ENCODE measurements around the gene CMTM6.

The CMTM6 gene

DNA sequence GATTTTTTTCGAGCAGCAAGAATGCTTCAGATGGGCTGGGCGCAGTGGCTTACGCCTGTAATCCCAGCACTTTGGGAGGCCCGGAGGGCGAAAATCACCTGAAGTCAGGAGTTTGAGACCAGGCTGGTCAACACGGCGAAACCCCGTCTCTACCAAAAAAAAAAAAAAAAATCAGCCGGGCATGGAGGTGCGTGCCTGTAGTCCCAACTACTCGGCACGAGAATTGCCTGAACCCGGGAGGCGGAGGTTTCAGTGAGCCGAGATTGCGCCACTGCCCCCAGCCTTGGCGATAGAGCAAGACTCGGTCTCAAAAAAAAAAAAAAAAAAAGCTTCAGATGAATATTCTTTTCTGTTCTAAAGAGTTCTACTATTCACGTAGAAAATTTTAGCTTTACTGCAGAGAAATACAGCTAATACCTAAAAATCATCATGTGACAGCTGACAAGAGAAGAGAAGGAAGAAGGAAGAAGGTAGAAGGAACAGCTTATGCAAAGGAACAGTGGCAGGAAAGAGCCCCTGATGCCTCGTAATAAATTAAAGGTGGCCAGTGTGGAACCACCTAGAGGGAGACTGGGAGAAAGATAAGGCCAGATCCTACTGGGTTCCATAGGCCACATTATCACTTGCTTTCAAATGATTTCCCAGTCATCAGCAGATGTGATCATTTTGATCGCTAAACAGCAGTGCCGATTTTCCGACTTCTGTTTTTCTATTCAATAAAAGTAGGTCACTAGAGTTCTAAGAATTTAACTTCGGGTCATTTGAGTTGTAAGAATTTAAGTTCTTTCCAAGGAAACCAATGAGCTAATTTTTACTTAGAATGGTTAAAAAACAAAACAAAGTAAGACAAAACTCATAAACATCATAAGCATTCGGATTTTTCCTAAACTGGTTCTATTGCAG lies 1.5 kb downstream of the CMTM6 start:
- no peak overlapping the region for H2AFZ ChIP-seq (ENCODE audit: low read length)
- no peaks in the 10 kb centered on the region for H3K36me3 ChIP-seq (ENCODE audit: insufficient read depth, low read length)
- H3K4me2 ChIP-seq (ENCODE audit: low read length), result peak overlapping the region; percentile 96
- H3K79me2 ChIP-seq (ENCODE audit: insufficient read depth, low read length), result peaks cover 13% of the 10 kb centered on the region; the same call in 1 of the 2 replicates
- H3K27me3 ChIP-seq (ENCODE audit: insufficient read depth, low read length), result no peaks in the 10 kb centered on the region
- H3F3A ChIP-seq (ENCODE audit: insufficient read depth, low read length), result no peaks in the 10 kb centered on the region
- H3K9me2 ChIP-seq (ENCODE audit: low read depth, low read length), result no peaks in the 10 kb centered on the region
- H3K4me3 ChIP-seq (ENCODE audit: low read depth, low read length, poor library complexity, severe bottlenecking), result peak overlapping the region; percentile 86
- no peaks in the 10 kb centered on the region for H3K9me3 ChIP-seq (ENCODE audit: low read length)
- peaks cover 50% of the 10 kb centered on the region for H3K4me1 ChIP-seq (ENCODE audit: insufficient read depth, low read length, severe bottlenecking)
- TF ChIP-seq, protein P1, sequence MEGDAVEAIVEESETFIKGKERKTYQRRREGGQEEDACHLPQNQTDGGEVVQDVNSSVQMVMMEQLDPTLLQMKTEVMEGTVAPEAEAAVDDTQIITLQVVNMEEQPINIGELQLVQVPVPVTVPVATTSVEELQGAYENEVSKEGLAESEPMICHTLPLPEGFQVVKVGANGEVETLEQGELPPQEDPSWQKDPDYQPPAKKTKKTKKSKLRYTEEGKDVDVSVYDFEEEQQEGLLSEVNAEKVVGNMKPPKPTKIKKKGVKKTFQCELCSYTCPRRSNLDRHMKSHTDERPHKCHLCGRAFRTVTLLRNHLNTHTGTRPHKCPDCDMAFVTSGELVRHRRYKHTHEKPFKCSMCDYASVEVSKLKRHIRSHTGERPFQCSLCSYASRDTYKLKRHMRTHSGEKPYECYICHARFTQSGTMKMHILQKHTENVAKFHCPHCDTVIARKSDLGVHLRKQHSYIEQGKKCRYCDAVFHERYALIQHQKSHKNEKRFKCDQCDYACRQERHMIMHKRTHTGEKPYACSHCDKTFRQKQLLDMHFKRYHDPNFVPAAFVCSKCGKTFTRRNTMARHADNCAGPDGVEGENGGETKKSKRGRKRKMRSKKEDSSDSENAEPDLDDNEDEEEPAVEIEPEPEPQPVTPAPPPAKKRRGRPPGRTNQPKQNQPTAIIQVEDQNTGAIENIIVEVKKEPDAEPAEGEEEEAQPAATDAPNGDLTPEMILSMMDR (IDR thresholded peaks at IDR 0.05; ENCODE audit: low read length), result no peak
- no peak for TF ChIP-seq EZH2 (IDR thresholded peaks at IDR 0.05; ENCODE audit: borderline replicate concordance, low read length)
- peak overlapping the region; percentile 82; the same call in 1 of the 2 replicates for H3K9ac ChIP-seq (ENCODE audit: low read length)
- 0 out of 2 replicates have a peak, but pooled peaks cover 4% of the 10 kb centered on the region for H4K20me1 ChIP-seq (ENCODE audit: insufficient read depth, low read length)
- no peak overlapping the region for H3K27ac ChIP-seq (ENCODE audit: low read depth, low read length, poor library complexity, severe bottlenecking)

DNA sequence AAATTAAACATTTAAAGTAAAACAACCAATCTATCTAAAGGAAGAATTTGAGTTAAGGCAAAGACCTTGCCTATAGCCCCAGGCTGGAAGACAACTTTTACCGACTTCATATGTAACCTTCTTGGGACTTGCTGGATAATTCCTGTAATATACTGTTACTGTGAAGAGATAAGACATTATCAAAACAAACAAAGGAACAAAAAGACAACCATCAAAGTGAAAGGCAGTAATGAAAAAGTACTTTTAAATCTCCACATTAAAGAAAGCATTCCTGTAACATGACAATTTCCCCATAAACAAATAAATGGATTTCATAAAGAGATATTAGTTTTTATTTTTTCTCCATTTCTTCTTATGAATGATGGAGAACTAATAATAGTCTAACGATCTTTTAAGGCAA lies 2.4 kb downstream of the CMTM6 start:
- Histone ChIP-seq H2AFZ (ENCODE audit: low read length) (no peak overlapping the region), H3K79me2 (ENCODE audit: insufficient read depth, low read length) (peaks cover 15% of the 10 kb centered on the region; the same call in 1 of the 2 replicates), H3K4me3 (ENCODE audit: low read depth, low read length, poor library complexity, severe bottlenecking) (no peak overlapping the region), H3K9ac (ENCODE audit: low read length) (no peak overlapping the region), H3K27me3 (ENCODE audit: insufficient read depth, low read length) (no peaks in the 10 kb centered on the region), H3K9me2 (ENCODE audit: low read depth, low read length) (no peaks in the 10 kb centered on the region), H3K9me3 (ENCODE audit: low read length) (no peaks in the 10 kb centered on the region), H3K27ac (ENCODE audit: low read depth, low read length, poor library complexity, severe bottlenecking) (no peak overlapping the region), H3K4me2 (ENCODE audit: low read length) (peak overlapping the region; percentile 96), H3K4me1 (ENCODE audit: insufficient read depth, low read length, severe bottlenecking) (peaks cover 53% of the 10 kb centered on the region), H4K20me1 (ENCODE audit: insufficient read depth, low read length) (0 out of 2 replicates have a peak, but pooled peaks cover 4% of the 10 kb centered on the region), H3F3A (ENCODE audit: insufficient read depth, low read length) (no peaks in the 10 kb centered on the region), H3K36me3 (ENCODE audit: insufficient read depth, low read length) (no peaks in the 10 kb centered on the region)
- TF ChIP-seq, protein P1 (IDR thresholded peaks at IDR 0.05; ENCODE audit: low read length), result no peak
- TF ChIP-seq EZH2 (IDR thresholded peaks at IDR 0.05; ENCODE audit: borderline replicate concordance, low read length), result no peak

DNA sequence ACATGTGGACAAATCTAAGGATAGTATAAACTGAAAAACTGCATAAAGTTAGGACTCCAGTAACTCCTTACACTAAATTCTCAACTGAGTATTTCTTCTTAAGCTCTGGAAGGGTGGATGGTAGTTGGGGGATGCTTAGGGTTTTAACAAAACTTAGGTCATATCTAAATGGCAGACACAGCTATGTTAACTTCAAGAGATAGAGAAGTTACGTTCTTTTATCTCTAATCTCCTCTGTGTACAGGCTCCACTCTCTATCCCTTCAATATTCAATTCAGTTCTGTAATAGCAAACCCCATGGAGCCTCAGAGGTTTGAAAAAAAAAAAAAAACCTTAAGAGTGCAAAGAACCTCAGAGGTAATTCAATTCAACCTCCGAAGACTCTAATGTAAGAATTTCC lies 3.1 kb downstream of the CMTM6 start:
- no peaks in the 10 kb centered on the region for H3K36me3 ChIP-seq (ENCODE audit: insufficient read depth, low read length)
- no peak overlapping the region for H3K27ac ChIP-seq (ENCODE audit: low read depth, low read length, poor library complexity, severe bottlenecking)
- TF ChIP-seq EZH2 (IDR thresholded peaks at IDR 0.05; ENCODE audit: borderline replicate concordance, low read length), result no peak
- TF ChIP-seq, protein P1 (IDR thresholded peaks at IDR 0.05; ENCODE audit: low read length), result no peak
- H3K4me1 ChIP-seq (ENCODE audit: insufficient read depth, low read length, severe bottlenecking), result peaks cover 56% of the 10 kb centered on the region
- no peaks in the 10 kb centered on the region for H3K9me2 ChIP-seq (ENCODE audit: low read depth, low read length)
- no peak overlapping the region for H3K4me2 ChIP-seq (ENCODE audit: low read length)
- H3K27me3 ChIP-seq (ENCODE audit: insufficient read depth, low read length), result no peaks in the 10 kb centered on the region
- no peaks in the 10 kb centered on the region for H3F3A ChIP-seq (ENCODE audit: insufficient read depth, low read length)
- no peak overlapping the region for H2AFZ ChIP-seq (ENCODE audit: low read length)
- no peaks in the 10 kb centered on the region for H3K9me3 ChIP-seq (ENCODE audit: low read length)
- H3K79me2 ChIP-seq (ENCODE audit: insufficient read depth, low read length), result peaks cover 22% of the 10 kb centered on the region
- 0 out of 2 replicates have a peak, but pooled peaks cover 4% of the 10 kb centered on the region for H4K20me1 ChIP-seq (ENCODE audit: insufficient read depth, low read length)
- no peak overlapping the region for H3K4me3 ChIP-seq (ENCODE audit: low read depth, low read length, poor library complexity, severe bottlenecking)
- H3K9ac ChIP-seq (ENCODE audit: low read length), result no peak overlapping the region
